ENCODE measurements around the gene CTCF.

CTCF gene

GRCh38 chr16:67565470-67566100 is 3.3 kb downstream of the CTCF start:
- H2AFZ ChIP-seq (ENCODE audit: low read length): no peak overlapping the region
- peak overlapping the region; percentile 91 for H3K9ac ChIP-seq (ENCODE audit: low read depth, low read length, poor library complexity, severe bottlenecking)
- H3K27me3 ChIP-seq (ENCODE audit: insufficient read depth, low read length, poor library complexity, severe bottlenecking): peaks cover 8% of the 10 kb centered on the region

GRCh38 chr16:67571464-67571863 is 9.1 kb downstream of the CTCF start:
- Histone ChIP-seq H3K27me3 (ENCODE audit: insufficient read depth, low read length, poor library complexity, severe bottlenecking) (no peaks in the 10 kb centered on the region), H3K36me3 (ENCODE audit: insufficient read depth, low read length) (peaks cover 50% of the 10 kb centered on the region), H4K20me1 (ENCODE audit: insufficient read depth, low read length, poor library complexity, severe bottlenecking) (peaks cover 79% of the 10 kb centered on the region), H3K79me2 (ENCODE audit: insufficient read depth, low read length) (peaks cover 99% of the 10 kb centered on the region), H3K4me2 (ENCODE audit: low read depth, low read length, poor library complexity, severe bottlenecking) (no peak overlapping the region), H3K9me3 (ENCODE audit: insufficient read depth, low read depth, low read length) (no peaks in the 10 kb centered on the region), H2AFZ (ENCODE audit: low read length) (no peak overlapping the region), H3K4me1 (ENCODE audit: insufficient read depth, low read length, poor library complexity, severe bottlenecking) (peaks cover 18% of the 10 kb centered on the region), H3F3A (ENCODE audit: low read depth) (0 out of 2 replicates have a peak, but pooled peaks cover 3% of the 10 kb centered on the region), H3K9ac (ENCODE audit: low read depth, low read length, poor library complexity, severe bottlenecking) (no peak overlapping the region), H3K9me2 (replicated peaks; ENCODE audit: low read depth, low read length) (no peaks in the 10 kb centered on the region), H3K4me3 (ENCODE audit: low read length, poor library complexity, severe bottlenecking) (no peak overlapping the region)
- TF ChIP-seq CTCF (conservative IDR thresholded peaks at IDR 0.05; ENCODE audit: low read length) (no peak), EZH2phosphoT487 (IDR thresholded peaks at IDR 0.05; ENCODE audit: borderline replicate concordance) (no peak)

More at GRCh38 chr16:67565470-67566100, 3.3 kb downstream of the CTCF start:
- peaks cover 89% of the 10 kb centered on the region for H3K79me2 ChIP-seq (ENCODE audit: insufficient read depth, low read length)
- H3K9me2 ChIP-seq (replicated peaks; ENCODE audit: low read depth, low read length): no peaks in the 10 kb centered on the region
- H3K36me3 ChIP-seq (ENCODE audit: insufficient read depth, low read length): no peaks in the 10 kb centered on the region
- peak overlapping the region; percentile 92 for H3K4me3 ChIP-seq (ENCODE audit: low read length, poor library complexity, severe bottlenecking)
- peaks cover 63% of the 10 kb centered on the region for H4K20me1 ChIP-seq (ENCODE audit: insufficient read depth, low read length, poor library complexity, severe bottlenecking)
- H3K4me1 ChIP-seq (ENCODE audit: insufficient read depth, low read length, poor library complexity, severe bottlenecking): peaks cover 29% of the 10 kb centered on the region
- H3K4me2 ChIP-seq (ENCODE audit: low read depth, low read length, poor library complexity, severe bottlenecking): peak overlapping the region; percentile 86
- H3F3A ChIP-seq (ENCODE audit: low read depth): 0 out of 2 replicates have a peak, but pooled peaks cover 8% of the 10 kb centered on the region
- no peaks in the 10 kb centered on the region for H3K9me3 ChIP-seq (ENCODE audit: insufficient read depth, low read depth, low read length)
- TF ChIP-seq CTCF (conservative IDR thresholded peaks at IDR 0.05; ENCODE audit: low read length) (no peak), EZH2phosphoT487 (IDR thresholded peaks at IDR 0.05; ENCODE audit: borderline replicate concordance) (no peak)

- H3K27me3 ChIP-seq (ENCODE audit: insufficient read depth, low read length, poor library complexity, severe bottlenecking): no peaks in the 10 kb centered on the region
- peaks cover 77% of the 10 kb centered on the region for H4K20me1 ChIP-seq (ENCODE audit: insufficient read depth, low read length, poor library complexity, severe bottlenecking)
- H3K9ac ChIP-seq (ENCODE audit: low read depth, low read length, poor library complexity, severe bottlenecking): no peak overlapping the region
- H3F3A ChIP-seq (ENCODE audit: low read depth): no peaks in the 10 kb centered on the region
- peaks cover 99% of the 10 kb centered on the region for H3K79me2 ChIP-seq (ENCODE audit: insufficient read depth, low read length)
- no peak overlapping the region for H2AFZ ChIP-seq (ENCODE audit: low read length)
- TF ChIP-seq EZH2phosphoT487 (IDR thresholded peaks at IDR 0.05; ENCODE audit: borderline replicate concordance) (no peak), CTCF (conservative IDR thresholded peaks at IDR 0.05; ENCODE audit: low read length) (no peak)
- H3K36me3 ChIP-seq (ENCODE audit: insufficient read depth, low read length): peaks cover 56% of the 10 kb centered on the region
- H3K9me3 ChIP-seq (ENCODE audit: insufficient read depth, low read depth, low read length): no peaks in the 10 kb centered on the region
- peaks cover 14% of the 10 kb centered on the region for H3K4me1 ChIP-seq (ENCODE audit: insufficient read depth, low read length, poor library complexity, severe bottlenecking)
- no peaks in the 10 kb centered on the region for H3K9me2 ChIP-seq (replicated peaks; ENCODE audit: low read depth, low read length)
- no peak overlapping the region for H3K4me2 ChIP-seq (ENCODE audit: low read depth, low read length, poor library complexity, severe bottlenecking)
- no peak overlapping the region for H3K4me3 ChIP-seq (ENCODE audit: low read length, poor library complexity, severe bottlenecking)
Observed at GRCh38 chr16:67571981-67572431, 9.7 kb downstream of the CTCF start.
